GM12878 (cell line): Measurements from ENCODE around the gene SYCP2. TPM values are rescaled to one million over a fixed set of nuclear protein-coding genes. Genes with fewer than 3 reads are reported as not detected.

Experiments
- ATAC-seq: fragments of 200-7000 bp; cut with Tn5 transposase; 3 replicates; pipeline ENCODE4 v1.9.1; 2020; ENCODE audit warnings: mild to moderate bottlenecking, moderate library complexity
- BruUV-seq: library from RNA; stranded (reverse); fragments of 400-500 nt; replicated peaks from 2 replicates; lab custom pipeline; 2021; lab: Mats Ljungman, UMichigan
- CTCF ChIA-PET: fragments of 300-600 bp; sonication (Branson Sonifier 250); formaldehyde crosslinking; extraction: SDS; loops from one replicate; lab custom pipeline; 2021; ENCODE audit warnings: inconsistent platforms; lab: Yijun Ruan, JAX
- POLR2A ChIA-PET: fragments of 350-600 bp; formaldehyde crosslinking; extraction: SDS; loops from one replicate; lab custom pipeline; 2021; ENCODE audit warnings: inconsistent platforms; lab: Charles Lee
- RAD21 ChIA-PET: fragments of 300-600 bp; sonication (Branson Sonifier 250); formaldehyde crosslinking; loops from one replicate; lab custom pipeline; 2023; ENCODE audit warnings: antibody characterized with exemption; ENCODE audit not compliant: unreplicated experiment; lab: Charles Lee
- SMC1A ChIA-PET: fragments of 300-600 bp; sonication (Branson Sonifier 250); formaldehyde crosslinking; loops from one replicate; lab custom pipeline; 2023; ENCODE audit not compliant: unreplicated experiment, uncharacterized antibody; lab: Charles Lee
- DNase-seq: peaks from one replicate; pipeline ENCODE4 v3.0.0-alpha.2; 2011; ENCODE audit warnings: low read depth, low spot score
- FAIRE-seq: peaks from 3 replicates; lab custom pipeline; 2011; peaks lifted over from hg19 to GRCh38; lab: Jason Lieb, UNC
- H2AFZ ChIP-seq: 2 replicates; pipeline ENCODE4 v1.6.0; 2011; ENCODE audit warnings: low read depth, low read length, control low read depth; ENCODE audit not compliant: control insufficient read depth
- H3K27ac ChIP-seq: 2 replicates; pipeline ENCODE4 v1.5.1; 2011; ENCODE audit warnings: control low read depth; ENCODE audit not compliant: control insufficient read depth, insufficient read depth
- H3K27me3 ChIP-seq, 2 experiments: replicated peaks in 1 of 2; 2 replicates each; pipeline versions ENCODE4 v1.6.0 to v1.6.1; 2011; ENCODE audit warnings: low read length in 1 of 2; ENCODE audit not compliant: control insufficient read depth in 2 of 2, insufficient read depth in 2 of 2
- H3K36me3 ChIP-seq, 2 experiments: 2 replicates each; pipeline ENCODE4 v1.5.1; 2011; ENCODE audit warnings: low read length in 1 of 2; ENCODE audit not compliant: control insufficient read depth in 2 of 2, insufficient read depth in 2 of 2
- H3K4me1 ChIP-seq: 2 replicates; pipeline ENCODE4 v1.6.1; 2011; ENCODE audit warnings: mild to moderate bottlenecking, low read length, moderate library complexity, mixed read lengths; ENCODE audit not compliant: control insufficient read depth, insufficient read depth
- H3K4me2 ChIP-seq: 2 replicates; pipeline ENCODE4 v1.6.0; 2011; ENCODE audit warnings: control low read depth; ENCODE audit not compliant: control insufficient read depth, insufficient read depth
- H3K4me3 ChIP-seq: fragments of 200-600 bp; sonication (generic); 2 replicates; pipeline ENCODE4 v1.5.1; 2016
- H3K79me2 ChIP-seq: 2 replicates; pipeline ENCODE4 v1.6.0; 2011; ENCODE audit warnings: low read length; ENCODE audit not compliant: control insufficient read depth, insufficient read depth
- H3K9ac ChIP-seq: 2 replicates; pipeline ENCODE4 v1.8.0; 2011; ENCODE audit warnings: low read length, control low read depth, mixed read lengths; ENCODE audit not compliant: control insufficient read depth, insufficient read depth
- H3K9me3 ChIP-seq: replicated peaks from 3 replicates; pipeline ENCODE4 v1.5.1; 2011; ENCODE audit warnings: mild to moderate bottlenecking, low read length; ENCODE audit not compliant: control insufficient read depth, insufficient read depth
- H4K20me1 ChIP-seq: 2 replicates; pipeline ENCODE4 v1.6.0; 2011; ENCODE audit not compliant: control insufficient read depth, insufficient read depth
- CBFB ChIP-seq: IDR thresholded peaks from 2 replicates; pipeline ENCODE4 v1.6.1; 2016; ENCODE audit warnings: antibody characterized with exemption, low read depth
- FOXK2 ChIP-seq: fragments of 450-650 bp; IDR thresholded peaks from 2 replicates; pipeline ENCODE4 v1.6.1; 2017; ENCODE audit warnings: mild to moderate bottlenecking, moderate library complexity
- FOXM1 ChIP-seq: IDR thresholded peaks from 2 replicates; pipeline ENCODE4 v1.6.1; 2012; ENCODE audit warnings: low read depth, mild to moderate bottlenecking, inconsistent platforms, low read length, moderate library complexity
- MXI1 ChIP-seq: fragments of 150-350 bp; IDR thresholded peaks from 2 replicates; pipeline ENCODE4 v1.6.1; 2011; ENCODE audit warnings: low read depth, mild to moderate bottlenecking, inconsistent platforms, low read length, improper control_type of control experiment
- PAX8 ChIP-seq: fragments of 450-650 bp; IDR thresholded peaks from 2 replicates; pipeline ENCODE4 v1.6.1; 2017; ENCODE audit warnings: mild to moderate bottlenecking, moderate library complexity
- POLR2A ChIP-seq: IDR thresholded peaks from 2 replicates; pipeline ENCODE4 v1.6.1; 2011; ENCODE audit warnings: low read depth, mild to moderate bottlenecking, low read length
- RAD21 ChIP-seq: IDR thresholded peaks from 2 replicates; pipeline ENCODE4 v1.6.1; 2011; ENCODE audit warnings: mild to moderate bottlenecking, low read depth, low read length, moderate library complexity; ENCODE audit not compliant: insufficient read depth
- SUZ12 ChIP-seq: fragments of 200-600 bp; sonication (generic); IDR thresholded peaks from one replicate; pipeline ENCODE4 v1.6.1; 2018; ENCODE audit warnings: antibody characterized with exemption, mild to moderate bottlenecking; ENCODE audit not compliant: unreplicated experiment
- WRNIP1 ChIP-seq: IDR thresholded peaks from 2 replicates; pipeline ENCODE4 v1.6.1; 2011; ENCODE audit warnings: low read depth, low read length, improper control_type of control experiment, borderline replicate concordance
- ZNF24 ChIP-seq: fragments of 450-650 bp; IDR thresholded peaks from 2 replicates; pipeline ENCODE4 v1.6.1; 2017; ENCODE audit warnings: antibody characterized with exemption, mild to moderate bottlenecking
- WGBS: methylation state at CpG from one replicate; pipeline ENCODE4 v1.1.6; 2016; ENCODE audit warnings: low lambda C conversion rate; ENCODE audit not compliant: insufficient replicate concordance, insufficient coverage; ENCODE audit errors: missing lambda C conversion rate; 5-methylcytosine and 5-hydroxymethylcytosine counted together
- in situ Hi-C: fragments of 300-500 bp; cut with MboI; formaldehyde crosslinking; loops from 9 replicates; pipeline ENCODE4 v1.14.3; 2018; ENCODE audit warnings: mixed read lengths
- intact Hi-C: fragments of 100-400 bp; cut with micrococcal nuclease; formaldehyde crosslinking; loops from one replicate; pipeline ENCODE4 v1.14.2; 2022; ENCODE audit not compliant: unreplicated experiment
- polyA plus RNA-seq, 11 experiments: library from polyadenylated mRNA; depleted of rRNA in 4 of 11; unstranded in 6 of 11; stranded (reverse) in 5 of 11; fragments of >200 nt; fragmentation: Nextera tagmentation in 4 of 11; fragmentation: Illumina TruSeq in 1 of 11; extraction: Ambion mirVana in 4 of 11; extraction: Trizol in 1 of 11; gene quantifications; 1 replicate in 1 of 11; 2 replicates in 10 of 11; pipeline versions ENCODE4 v1.2.1 to v1.2.3, GENCODE V29; 2011 to 2016; ENCODE audit warnings: inconsistent platforms in 2 of 11, missing spikeins in 2 of 11, low read depth in 1 of 11
- total RNA-seq, 4 experiments: library from RNA; depleted of rRNA in 3 of 4; stranded (reverse); fragments of >200 nt in 3 of 4; fragmentation: Illumina TruSeq in 1 of 4; extraction: Trizol in 1 of 4; gene quantifications; 2 replicates each; pipeline versions ENCODE4 v1.2.1 to v1.2.3, GENCODE V29; 2013 to 2021
- TF ChIP-seq, protein P1 (sequence below): fragments of 450-650 bp; IDR thresholded peaks from 2 replicates; pipeline ENCODE4 v1.6.1; 2016; ENCODE audit warnings: mild to moderate bottlenecking
- TF ChIP-seq, protein P2 (sequence below): IDR thresholded peaks from 2 replicates; pipeline ENCODE4 v1.6.1; 2011; ENCODE audit warnings: low read depth, low read length, improper control_type of control experiment, borderline replicate concordance
- TF ChIP-seq, protein P3 (sequence below): IDR thresholded peaks from 2 replicates; pipeline ENCODE4 v1.6.1; 2011; ENCODE audit warnings: borderline replicate concordance, low read depth, mild to moderate bottlenecking, moderate library complexity, low read length; ENCODE audit not compliant: insufficient read depth, poor library complexity, severe bottlenecking
- TF ChIP-seq, protein P4 (sequence below): IDR thresholded peaks from 2 replicates; pipeline ENCODE4 v1.6.1; 2012; ENCODE audit warnings: low read depth, low read length, improper control_type of control experiment

The SYCP2 gene
- total and polyA plus RNA-seq, 10 of the 15 experiments (the other 5 are each of a cell fraction or from before 2014, with no cell fraction given) = 0.01 to 0.18 (median 0.09) TPM; not detected in 2

DNA sequence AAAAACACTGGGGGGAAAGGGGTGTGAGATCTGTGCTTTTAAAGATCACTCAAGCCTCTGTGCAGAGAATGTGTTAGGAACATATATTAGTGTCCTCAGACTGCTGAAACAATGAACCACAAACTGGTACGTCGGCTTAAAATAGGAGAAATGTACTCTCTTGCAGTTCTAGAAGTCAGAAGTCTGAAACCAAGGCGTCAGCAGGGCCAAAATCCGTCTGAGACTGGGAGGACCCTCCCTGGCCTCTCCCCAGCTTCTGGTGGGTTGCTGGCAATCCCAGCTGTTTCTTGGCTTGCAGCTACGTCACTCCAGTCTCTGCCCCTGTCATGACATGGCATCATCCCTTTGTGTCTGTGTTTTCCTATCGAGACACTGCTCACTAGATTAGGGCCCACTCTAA is 28.7 kb upstream of the SYCP2 start:
- Histone ChIP-seq H3K27ac (no peak overlapping the region), H3K36me3 (no peaks in the 10 kb centered on the region), H3K4me2 (no peak overlapping the region), H3K79me2 (no peaks in the 10 kb centered on the region), H4K20me1 (no peaks in the 10 kb centered on the region), H2AFZ (no peak overlapping the region), H3K9ac (no peak overlapping the region), H3K27me3 (no peaks in the 10 kb centered on the region), H3K9me3 (no peaks in the 10 kb centered on the region), H3K4me3 (no peak overlapping the region), H3K4me1 (no peaks in the 10 kb centered on the region)
- BruUV-seq = no TSS peak
- ChIA-PET CTCF (interaction anchor here (1.0 kb wide), 1 partner anchor 28 kb away, joined by 3 read pairs; the partner anchor contains the start of gene SYCP2), SMC1A (interaction anchor here (1.0 kb wide), 1 partner anchor 14 kb away, joined by 3 read pairs; no protein-coding TSS in a partner anchor), RAD21 (no interaction called here), POLR2A (no interaction called here)
- in situ Hi-C loops = no loop called here
- no peak for FAIRE-seq
- WGBS = 35% methylated on average over 6 of the region's 6 CpGs
- TF ChIP-seq FOXM1 (no peak), POLR2A (no peak)
- DNase-seq = no peak
- intact Hi-C loops = no loop called here
- no peak for ATAC-seq

DNA sequence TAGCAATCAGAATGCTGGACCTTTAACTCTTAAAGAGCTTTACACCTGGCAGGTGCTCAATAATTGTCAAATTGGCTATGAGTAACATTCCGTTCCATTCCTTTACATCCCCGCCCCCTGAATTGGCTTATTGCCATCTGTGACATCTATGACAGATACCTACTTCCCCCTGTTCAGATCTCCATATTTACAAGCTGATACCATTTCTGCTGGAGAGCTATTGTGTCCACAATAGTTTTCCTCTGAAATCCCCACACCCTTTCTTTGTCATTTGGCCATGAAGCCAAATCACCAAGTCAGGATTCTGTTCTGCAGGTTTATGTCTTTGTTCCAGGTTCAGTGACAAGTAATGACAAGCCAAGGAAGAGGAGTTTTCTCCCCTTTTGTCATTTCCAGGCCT is 28.0 kb upstream of the SYCP2 start:
- Histone ChIP-seq H2AFZ (no peak overlapping the region), H3K79me2 (no peaks in the 10 kb centered on the region), H4K20me1 (no peaks in the 10 kb centered on the region), H3K9me3 (no peaks in the 10 kb centered on the region), H3K4me3 (no peak overlapping the region), H3K4me2 (no peak overlapping the region), H3K27me3 (no peaks in the 10 kb centered on the region), H3K9ac (no peak overlapping the region), H3K4me1 (no peaks in the 10 kb centered on the region), H3K36me3 (no peaks in the 10 kb centered on the region), H3K27ac (no peak overlapping the region)
- ChIA-PET CTCF (interaction anchor here (1.0 to 2.1 kb wide), 3 partner anchors 9 to 1935 kb away, joined by 3 to 5 read pairs (median 3); no protein-coding TSS in a partner anchor), SMC1A (interaction anchor here (1.0 kb wide), 1 partner anchor 13 kb away, joined by 3 read pairs; no protein-coding TSS in a partner anchor), RAD21 (no interaction called here), POLR2A (no interaction called here)
- in situ Hi-C loops (no loop called here), intact Hi-C loops (no loop called here)
- BruUV-seq = no TSS peak
- WGBS = 64% methylated on average over 2 of the region's 2 CpGs
- ATAC-seq = no peak
- FAIRE-seq = no peak
- no peak for DNase-seq
- no peak for TF ChIP-seq RAD21
- TF ChIP-seq MXI1 = no peak
- no peak for TF ChIP-seq CBFB
- no peak for TF ChIP-seq PAX8
- no peak for TF ChIP-seq FOXK2
- TF ChIP-seq, protein P1, sequence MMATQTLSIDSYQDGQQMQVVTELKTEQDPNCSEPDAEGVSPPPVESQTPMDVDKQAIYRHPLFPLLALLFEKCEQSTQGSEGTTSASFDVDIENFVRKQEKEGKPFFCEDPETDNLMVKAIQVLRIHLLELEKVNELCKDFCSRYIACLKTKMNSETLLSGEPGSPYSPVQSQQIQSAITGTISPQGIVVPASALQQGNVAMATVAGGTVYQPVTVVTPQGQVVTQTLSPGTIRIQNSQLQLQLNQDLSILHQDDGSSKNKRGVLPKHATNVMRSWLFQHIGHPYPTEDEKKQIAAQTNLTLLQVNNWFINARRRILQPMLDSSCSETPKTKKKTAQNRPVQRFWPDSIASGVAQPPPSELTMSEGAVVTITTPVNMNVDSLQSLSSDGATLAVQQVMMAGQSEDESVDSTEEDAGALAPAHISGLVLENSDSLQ = no peak
- no peak for TF ChIP-seq ZNF24
- no peak for TF ChIP-seq SUZ12
- TF ChIP-seq WRNIP1 = no peak
- TF ChIP-seq, protein P2, sequence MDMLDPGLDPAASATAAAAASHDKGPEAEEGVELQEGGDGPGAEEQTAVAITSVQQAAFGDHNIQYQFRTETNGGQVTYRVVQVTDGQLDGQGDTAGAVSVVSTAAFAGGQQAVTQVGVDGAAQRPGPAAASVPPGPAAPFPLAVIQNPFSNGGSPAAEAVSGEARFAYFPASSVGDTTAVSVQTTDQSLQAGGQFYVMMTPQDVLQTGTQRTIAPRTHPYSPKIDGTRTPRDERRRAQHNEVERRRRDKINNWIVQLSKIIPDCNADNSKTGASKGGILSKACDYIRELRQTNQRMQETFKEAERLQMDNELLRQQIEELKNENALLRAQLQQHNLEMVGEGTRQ = no peak
- TF ChIP-seq, protein P3, sequence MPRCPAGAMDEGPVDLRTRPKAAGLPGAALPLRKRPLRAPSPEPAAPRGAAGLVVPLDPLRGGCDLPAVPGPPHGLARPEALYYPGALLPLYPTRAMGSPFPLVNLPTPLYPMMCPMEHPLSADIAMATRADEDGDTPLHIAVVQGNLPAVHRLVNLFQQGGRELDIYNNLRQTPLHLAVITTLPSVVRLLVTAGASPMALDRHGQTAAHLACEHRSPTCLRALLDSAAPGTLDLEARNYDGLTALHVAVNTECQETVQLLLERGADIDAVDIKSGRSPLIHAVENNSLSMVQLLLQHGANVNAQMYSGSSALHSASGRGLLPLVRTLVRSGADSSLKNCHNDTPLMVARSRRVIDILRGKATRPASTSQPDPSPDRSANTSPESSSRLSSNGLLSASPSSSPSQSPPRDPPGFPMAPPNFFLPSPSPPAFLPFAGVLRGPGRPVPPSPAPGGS = no peak
- TF ChIP-seq, protein P4, sequence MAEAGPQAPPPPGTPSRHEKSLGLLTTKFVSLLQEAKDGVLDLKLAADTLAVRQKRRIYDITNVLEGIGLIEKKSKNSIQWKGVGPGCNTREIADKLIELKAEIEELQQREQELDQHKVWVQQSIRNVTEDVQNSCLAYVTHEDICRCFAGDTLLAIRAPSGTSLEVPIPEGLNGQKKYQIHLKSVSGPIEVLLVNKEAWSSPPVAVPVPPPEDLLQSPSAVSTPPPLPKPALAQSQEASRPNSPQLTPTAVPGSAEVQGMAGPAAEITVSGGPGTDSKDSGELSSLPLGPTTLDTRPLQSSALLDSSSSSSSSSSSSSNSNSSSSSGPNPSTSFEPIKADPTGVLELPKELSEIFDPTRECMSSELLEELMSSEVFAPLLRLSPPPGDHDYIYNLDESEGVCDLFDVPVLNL = no peak
